GM18520 (cell line): ENCODE measurements around the gene OSBPL2.

Experiments used
- ATAC-seq: cut with Tn5 transposase; IDR thresholded peaks from one replicate; pipeline ENCODE4 v1.9.1; 2021; ENCODE audit not compliant: unreplicated experiment

Gene OSBPL2

GRCh38 chr20:62205618-62206387, 32.5 kb upstream of the OSBPL2 start:
- no peak for ATAC-seq

GRCh38 chr20:62206388-62206775, 31.9 kb upstream of the OSBPL2 start:
- no peak for ATAC-seq

GRCh38 chr20:62208061-62208794, 30.1 kb upstream of the OSBPL2 start:
- no peak for ATAC-seq

- no peak for ATAC-seq
These were observed 29.2 kb upstream of the OSBPL2 start for GRCh38 chr20:62208795-62209755.

GRCh38 chr20:62209850-62210495, 28.3 kb upstream of the OSBPL2 start:
- ATAC-seq: no peak

- ATAC-seq: no peak
These were observed 27.8 kb upstream of the OSBPL2 start for GRCh38 chr20:62210496-62210855.

GRCh38 chr20:62211216-62211615, 27.1 kb upstream of the OSBPL2 start:
- no peak for ATAC-seq

- ATAC-seq: no peak
These were observed 26.5 kb upstream of the OSBPL2 start for GRCh38 chr20:62211769-62212288.

- no peak for ATAC-seq
These were observed 26.0 kb upstream of the OSBPL2 start for GRCh38 chr20:62212299-62212698.

GRCh38 chr20:62214067-62214466, 24.3 kb upstream of the OSBPL2 start:
- ATAC-seq: no peak

- ATAC-seq: no peak
These were observed 23.0 kb upstream of the OSBPL2 start for GRCh38 chr20:62215020-62215990.

- ATAC-seq: no peak
These were observed 22.2 kb upstream of the OSBPL2 start for GRCh38 chr20:62215991-62216635.

GRCh38 chr20:62216636-62217566, 21.4 kb upstream of the OSBPL2 start:
- ATAC-seq: no peak

GRCh38 chr20:62217913-62218773, 20.2 kb upstream of the OSBPL2 start:
- no peak for ATAC-seq

- ATAC-seq: no peak
These were observed 19.0 kb upstream of the OSBPL2 start for GRCh38 chr20:62219101-62219991.
